ENCODE data around the gene ATF7IP2.
A peak's percentile ranks its signal among the peaks of the same experiment; 100 is the strongest.

Gene ATF7IP2

DNA sequence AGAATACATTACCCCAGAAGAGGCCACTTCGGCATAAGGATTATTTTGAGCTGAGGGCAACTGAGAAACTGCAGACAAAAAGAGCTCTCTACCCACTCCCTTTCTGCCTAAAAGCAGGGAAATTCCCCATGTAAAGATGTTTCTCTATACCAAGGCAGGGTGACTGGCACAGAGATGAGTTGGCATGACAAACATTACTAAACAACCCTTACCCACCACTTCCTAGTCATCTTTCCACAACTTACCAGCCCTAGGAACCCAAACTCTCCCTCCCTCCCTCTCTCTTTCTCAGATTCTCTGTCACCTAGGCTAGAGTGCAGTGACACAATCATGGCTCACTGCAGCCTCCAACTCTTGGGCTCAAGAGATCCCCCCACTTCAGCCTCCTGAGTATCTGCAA, 126.0 kb downstream of the ATF7IP2 start:
- DNase-seq (ENCODE audit: low read depth in 2 of 2): no peak

DNA sequence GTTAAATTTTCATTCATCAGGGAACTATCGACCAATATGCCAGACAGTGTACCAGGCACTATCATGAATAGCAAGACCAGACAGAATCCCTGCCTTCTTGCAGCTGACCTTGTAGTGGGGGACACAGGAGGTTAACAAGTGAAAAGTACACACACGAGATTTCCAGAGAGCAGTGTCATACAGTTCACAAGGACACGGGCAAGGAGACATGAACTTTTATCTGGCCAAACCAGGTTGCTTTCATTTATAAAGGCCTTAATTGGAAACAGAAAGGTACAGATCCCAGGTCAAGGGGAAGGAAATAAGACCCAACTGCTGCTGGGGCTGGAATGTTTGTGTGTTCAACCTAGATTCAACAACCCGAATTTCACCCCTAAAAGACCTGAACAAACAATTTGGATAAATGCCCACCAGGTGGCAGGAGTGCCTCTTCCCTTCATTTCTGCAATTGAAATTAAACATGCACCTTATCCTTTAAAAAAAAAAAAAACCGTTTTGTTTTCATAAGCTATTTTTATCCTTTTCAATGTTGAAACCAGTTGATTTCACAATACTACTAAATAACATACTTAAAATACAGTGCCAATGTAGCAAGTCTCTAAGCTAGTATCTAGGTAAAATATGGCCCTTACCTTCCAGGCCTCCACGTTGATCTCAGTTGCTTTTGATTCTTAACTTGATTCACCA, 128.7 kb downstream of the ATF7IP2 start:
- peak in 1 of 2 donors; percentile 16 for DNase-seq (ENCODE audit: low read depth in 2 of 2)

DNA sequence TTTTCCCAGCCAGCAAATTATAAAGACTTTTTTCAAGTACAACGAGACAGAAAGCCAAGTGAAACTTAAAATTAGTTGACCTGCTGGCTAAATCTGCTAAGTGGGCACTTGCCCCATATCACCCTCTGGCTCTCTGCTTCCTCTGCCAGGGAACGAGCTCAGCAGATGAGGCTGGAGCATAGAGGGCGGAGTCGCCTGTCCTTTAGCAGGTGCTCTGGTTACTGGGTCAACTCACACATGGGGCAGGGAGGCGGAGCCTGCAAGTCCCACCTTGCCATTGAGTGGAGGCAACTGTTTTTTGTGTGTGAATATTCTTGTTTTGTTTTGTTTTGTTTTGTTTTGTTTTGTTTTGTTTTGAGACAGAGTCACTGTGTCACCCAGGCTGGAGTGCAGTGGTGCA, 132.0 kb downstream of the ATF7IP2 start:
- no peak for DNase-seq (ENCODE audit: low read depth in 2 of 2)

DNA sequence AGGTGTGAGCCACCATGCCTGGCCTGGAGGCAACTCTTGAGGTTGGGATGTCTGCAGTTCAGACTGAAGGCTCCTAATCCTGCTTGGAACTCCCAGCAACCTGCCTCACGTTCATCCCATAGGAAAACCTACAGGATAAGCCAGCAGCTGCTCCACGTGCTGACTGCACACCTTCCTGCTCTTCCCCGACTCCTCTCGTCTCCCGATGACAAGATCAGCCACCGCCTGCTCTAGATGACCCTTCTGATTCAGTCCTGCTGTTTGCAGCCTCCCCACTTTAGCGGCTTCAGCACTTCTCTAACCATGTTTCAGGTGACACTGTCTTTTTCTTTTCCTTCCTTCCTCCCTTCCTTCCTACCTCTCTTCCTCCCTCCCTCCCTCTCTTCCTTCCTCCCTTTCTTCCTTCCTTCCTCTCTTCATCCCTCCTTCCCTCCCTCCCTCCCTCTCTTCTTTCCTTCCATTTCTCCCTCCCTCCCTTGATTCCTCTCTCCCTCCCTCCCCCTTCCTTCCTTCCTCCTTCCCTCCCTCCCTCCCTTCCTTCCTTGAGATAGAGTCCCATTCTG, 132.7 kb downstream of the ATF7IP2 start:
- DNase-seq (ENCODE audit: low read depth in 2 of 2): no peak

DNA sequence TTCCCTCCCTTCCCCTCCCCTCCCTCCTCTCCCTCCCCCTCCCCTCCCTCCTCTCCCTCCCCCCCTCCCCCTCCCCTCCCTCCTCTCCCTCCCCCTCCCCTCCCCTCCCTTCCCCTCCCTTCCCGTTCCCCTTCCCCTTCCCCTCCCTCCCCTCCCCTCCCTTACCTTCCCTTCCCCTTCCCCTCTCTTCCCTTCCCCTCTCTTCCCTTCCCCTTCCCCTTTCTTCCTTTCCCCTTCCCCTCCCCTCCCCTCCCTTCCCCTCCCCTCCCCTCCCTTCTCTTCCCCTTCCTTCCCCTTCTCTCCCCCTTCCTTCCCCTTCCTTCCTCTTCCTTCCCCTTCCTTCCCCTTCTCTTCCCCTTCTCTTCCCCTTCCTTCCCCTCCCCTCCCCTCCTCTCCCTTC, 133.4 kb downstream of the ATF7IP2 start:
- no peak for DNase-seq (ENCODE audit: low read depth in 2 of 2)

DNA sequence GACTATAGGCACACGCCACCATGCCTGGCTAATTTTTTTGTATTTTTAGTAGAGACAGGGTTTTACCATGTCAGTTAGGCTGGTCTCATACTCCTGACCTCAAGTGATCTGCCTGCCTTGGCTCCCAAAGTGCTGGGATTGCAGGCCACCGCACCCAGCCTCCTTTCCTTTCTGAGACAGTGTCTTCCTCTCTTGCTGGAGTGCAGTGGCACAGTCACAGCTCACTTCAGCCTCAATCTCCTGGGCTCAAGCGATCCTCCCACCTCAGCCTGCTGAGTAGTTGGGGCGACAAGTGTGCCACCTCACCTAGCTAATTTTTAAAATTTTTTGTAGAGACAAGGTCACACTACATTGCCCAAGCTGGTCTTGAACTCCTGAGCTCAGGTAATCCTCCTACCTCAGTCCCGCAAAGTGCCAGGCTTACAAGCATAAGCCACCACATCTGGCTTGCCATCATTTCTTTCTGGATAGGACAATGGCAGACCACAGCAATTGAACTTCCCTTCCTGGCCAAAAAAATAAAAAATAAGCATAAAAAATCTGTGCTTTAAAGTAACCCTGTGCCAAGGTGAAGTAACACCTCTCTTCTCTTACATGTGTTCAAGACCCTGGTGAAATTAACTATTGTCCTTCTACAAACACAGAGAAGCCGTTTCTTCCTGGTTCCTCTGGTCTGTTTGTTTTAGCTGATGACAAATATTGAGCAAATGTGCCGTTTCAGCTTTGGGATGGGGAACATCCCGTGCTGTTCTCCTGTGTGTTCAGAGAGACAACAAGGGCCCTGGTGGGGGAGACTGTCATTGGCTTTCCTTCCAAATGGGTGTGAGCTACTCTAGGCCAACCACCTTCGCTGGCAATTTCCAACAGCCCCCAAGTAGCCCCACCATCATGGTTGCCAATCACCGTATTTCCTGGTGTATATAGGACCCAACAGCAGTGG, 134.3 kb downstream of the ATF7IP2 start:
- no peak for DNase-seq (ENCODE audit: low read depth in 2 of 2)

DNA sequence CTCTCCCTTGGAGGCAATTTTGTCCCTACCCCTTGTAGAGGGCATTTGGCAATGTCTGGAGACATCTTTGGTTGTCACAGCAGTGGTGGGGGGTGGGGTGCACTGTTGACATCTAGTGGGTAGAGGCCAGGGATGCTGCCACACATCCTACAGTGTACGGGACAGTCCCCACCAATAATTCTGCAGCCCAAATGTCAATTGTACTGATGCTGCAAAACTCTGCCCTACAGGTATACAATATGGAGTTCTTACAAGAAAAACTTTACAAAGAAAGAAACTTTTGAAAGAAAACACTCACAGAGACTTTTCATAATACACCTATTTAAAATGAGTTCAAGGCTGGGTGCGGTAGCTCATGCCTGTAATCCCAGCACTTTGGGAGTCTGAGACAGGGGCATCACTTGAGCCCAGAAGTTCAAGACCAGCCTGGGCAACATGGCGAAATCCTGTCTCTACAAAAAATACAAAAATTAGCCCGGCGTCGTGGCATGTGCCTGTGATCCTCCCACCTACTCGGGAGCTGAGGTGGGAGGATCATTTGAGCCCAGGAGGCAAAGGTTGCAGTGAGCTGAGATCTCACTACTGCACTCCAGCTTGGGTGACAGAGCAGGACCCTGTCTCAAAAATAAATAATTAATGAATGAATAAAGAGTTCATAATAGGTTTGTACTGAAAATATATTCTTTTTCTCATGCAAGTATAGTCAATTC, 135.2 kb downstream of the ATF7IP2 start:
- DNase-seq (ENCODE audit: low read depth in 2 of 2): no peak

DNA sequence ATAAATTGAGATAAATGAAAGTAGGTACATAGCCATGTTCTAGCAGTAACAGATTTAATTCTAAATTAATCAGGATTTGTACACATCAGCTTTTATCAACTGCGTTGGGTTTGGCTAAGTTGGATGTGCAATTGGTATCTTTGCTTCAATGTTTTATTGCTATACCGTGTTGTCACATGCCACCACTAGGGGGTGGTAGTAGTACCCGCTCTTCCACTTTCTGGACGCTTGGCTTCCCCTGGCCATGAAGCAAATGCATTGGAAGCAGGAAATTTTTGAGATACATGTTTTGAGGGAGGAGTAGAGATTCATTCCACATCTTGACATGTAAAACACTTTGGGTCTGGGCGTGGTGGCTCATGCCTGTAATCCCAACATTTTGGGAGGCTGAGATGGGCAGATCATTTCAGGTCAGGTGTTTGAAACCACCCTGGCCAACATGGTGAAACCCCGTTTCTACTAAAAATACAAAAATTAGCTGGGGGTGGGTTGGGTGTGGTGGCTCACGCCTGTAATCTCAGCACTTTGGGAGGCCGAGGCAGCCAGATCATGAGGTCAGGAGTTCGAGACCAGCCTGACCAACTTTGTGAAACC, 135.9 kb downstream of the ATF7IP2 start:
- DNase-seq (ENCODE audit: low read depth in 2 of 2): peak in 1 of 2 donors; percentile 19

DNA sequence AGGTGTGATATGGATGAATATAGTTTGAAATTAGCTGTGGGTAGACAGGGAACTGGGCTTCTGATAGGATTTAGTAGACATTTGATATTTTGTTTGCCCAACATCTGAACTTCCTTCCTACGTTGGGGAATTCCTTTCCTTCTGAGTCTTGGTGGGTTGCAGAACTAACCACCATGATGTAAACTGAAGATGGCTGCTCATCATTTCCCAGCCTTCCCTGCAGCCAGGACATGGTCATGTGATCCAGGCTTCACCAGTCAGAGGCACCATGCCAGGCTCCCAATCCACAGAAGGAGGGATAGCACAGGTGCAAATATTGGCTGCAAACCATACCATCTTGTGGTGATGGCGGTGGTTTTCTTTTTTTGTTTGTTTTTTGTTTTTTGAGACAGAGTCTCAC, 137.1 kb downstream of the ATF7IP2 start:
- DNase-seq (ENCODE audit: low read depth in 2 of 2): no peak

DNA sequence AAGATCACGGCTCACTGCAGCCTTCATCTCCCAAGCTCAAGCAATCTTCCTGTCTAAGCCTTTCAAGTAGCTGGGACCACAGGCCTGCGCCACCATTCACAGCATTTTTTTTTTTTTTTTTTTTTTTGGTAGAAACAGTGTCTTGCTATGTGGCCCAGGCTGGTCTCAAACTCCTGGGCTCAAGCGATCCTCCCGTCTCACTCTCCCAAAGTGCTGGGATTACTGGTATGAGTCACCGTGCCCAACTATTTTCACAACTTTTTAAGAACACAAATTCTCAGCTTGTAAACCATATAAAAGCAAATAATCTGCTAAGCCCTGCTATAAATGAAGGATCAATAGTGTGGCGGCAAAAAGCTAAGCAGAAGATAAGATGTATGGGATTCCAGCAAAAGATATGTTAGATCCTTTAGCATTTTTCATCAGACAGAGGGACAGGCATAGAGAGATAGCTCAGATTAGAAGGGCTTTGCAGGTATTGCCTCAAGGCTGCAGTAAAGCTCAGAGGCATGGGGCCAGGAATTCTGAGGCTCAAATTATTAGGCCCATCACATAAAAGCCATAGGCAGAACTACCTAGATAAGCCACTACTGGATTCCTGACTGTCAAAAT, 139.5 kb downstream of the ATF7IP2 start:
- no peak for DNase-seq (ENCODE audit: low read depth in 2 of 2)

DNA sequence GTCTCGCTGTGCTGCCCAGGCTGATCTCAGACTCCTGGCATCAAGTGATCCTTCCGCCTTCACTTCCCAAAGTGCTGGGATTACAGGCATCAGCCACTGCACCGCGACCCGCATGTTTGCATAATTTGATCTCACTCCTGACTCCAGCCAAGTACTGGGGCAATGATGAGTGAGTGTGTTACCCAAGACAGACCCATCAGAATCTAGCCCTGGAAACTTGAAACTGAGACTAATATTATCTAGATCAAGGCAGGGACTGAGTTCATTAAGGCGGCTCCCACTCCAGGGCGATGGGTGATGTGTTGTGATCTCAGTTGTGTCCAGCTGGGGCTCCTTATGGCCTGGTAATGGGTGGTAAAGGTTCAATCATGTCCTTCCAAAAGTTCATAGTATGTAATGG, 141.1 kb downstream of the ATF7IP2 start:
- no peak for DNase-seq (ENCODE audit: low read depth in 2 of 2)

DNA sequence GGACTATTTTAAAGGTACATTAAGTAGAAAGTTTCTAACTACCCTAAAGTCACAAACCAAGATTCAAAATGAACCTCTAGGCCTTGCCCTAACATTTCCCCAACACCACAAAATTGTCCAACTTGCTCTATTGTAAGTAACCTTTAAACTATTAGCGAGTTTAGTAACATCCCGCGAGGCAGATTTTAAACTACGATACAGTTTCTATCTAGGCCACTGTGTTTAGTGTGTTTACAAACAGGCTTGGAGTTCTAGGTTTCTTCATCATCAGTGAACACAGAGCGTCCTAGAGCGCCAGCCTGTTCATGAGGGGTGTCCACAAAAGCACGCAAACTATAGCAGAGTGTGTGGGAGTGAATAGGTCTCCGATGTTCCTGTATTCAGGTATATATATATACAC, 142.8 kb downstream of the ATF7IP2 start:
- no peak for DNase-seq (ENCODE audit: low read depth in 2 of 2)

DNA sequence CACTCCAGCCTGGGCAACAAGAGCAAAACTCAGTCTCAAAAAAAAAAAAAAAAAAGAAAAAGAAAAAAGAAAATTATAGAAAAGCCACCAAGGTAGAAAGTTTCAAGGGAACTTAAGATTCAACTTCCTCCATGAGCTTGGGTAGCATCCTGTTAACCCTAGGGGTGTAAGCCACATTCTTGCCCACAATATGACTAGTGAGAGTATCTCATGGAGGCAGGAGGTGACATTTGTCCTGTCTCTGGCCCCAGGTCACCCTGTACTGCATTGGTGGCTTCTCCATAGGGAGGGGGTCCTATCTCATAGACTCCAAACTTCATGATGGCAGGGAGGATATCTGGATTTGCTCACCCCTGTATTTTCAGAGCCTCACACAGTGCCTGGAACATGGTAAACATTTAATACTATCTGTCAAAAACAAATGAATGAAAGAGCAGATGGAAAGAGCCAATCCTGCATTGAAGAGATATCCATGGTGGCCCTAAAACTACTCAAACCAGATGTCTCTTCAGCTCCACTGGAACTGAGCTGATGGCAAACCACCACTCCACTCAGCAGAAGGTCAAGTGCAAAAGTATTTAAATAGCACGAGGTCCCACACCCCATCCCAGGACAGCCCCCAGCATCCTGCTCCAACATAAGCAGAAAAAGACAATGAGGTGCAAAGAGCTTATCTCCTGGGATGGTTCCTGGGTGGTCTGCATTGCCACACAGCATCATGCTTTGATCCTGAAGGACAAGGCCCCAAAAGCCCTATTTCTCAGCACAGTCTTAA, 144.2 kb downstream of the ATF7IP2 start:
- no peak for DNase-seq (ENCODE audit: low read depth in 2 of 2)

DNA sequence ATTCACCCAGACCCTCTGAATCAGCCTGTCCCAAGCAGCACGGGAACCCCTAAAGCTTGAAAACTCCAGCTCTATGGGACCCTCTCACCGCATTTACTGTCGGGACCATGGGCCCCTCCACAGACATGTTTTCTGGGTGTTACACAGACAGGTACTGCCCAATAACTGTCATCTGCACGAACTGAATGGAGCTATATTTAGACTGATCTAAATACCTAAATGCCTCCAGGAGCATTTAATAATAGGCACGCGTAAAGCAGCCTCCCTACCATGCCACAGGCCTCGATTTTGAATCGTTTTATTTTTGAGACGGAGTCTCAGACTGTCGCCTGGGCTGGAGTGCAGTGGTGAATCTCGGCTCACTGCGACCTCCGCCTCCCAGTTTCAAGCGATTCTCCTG, 144.8 kb downstream of the ATF7IP2 start:
- no peak for DNase-seq (ENCODE audit: low read depth in 2 of 2)

DNA sequence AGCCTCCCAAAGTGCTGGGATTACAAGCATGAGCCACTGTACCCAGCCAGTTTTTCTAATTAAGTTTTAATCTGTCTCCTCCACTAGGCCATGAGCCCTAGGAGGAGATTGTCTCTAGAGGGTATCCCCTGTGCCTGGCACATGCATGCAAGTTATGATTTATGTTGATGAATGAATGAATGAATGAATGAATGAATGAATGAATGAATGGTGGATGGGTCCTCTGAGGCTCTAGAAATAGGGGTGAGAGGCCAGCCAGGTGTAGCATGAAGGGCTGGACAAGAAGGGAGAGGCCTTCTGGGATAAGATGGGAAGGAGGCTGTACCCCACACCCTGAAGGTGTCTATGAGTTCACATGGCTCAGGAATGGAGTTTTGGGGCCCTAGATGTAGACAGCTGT, 145.7 kb downstream of the ATF7IP2 start:
- DNase-seq (ENCODE audit: low read depth in 2 of 2): no peak

Data from stimulated activated CD4-positive, alpha-beta T cell treated with anti-CD3 and anti-CD28 coated beads, Interleukin-1b, Interleukin-23, amount 100 ng/mL, for 1 hour (primary cell).